HepG2 (cell line): ENCODE results near the gene ITGAV. TPM values are rescaled to one million over a fixed set of nuclear protein-coding genes. Genes with fewer than 3 reads are reported as not detected.

Experiments
- ATF7 ChIP-seq, 2 experiments: fragments of 450-650 bp in 1 of 2; sonication (generic) in 1 of 2; formaldehyde crosslinking in 1 of 2; IDR thresholded peaks; 2 replicates each; pipeline versions ENCODE4 v1.4.0 to v1.6.1; 2016 to 2020; ENCODE audit warnings: antibody characterized with exemption in 1 of 2, mild to moderate bottlenecking in 1 of 2, missing genetic modification reagents in 1 of 2
- CREB1 ChIP-seq, 2 experiments: fragments of 450-650 bp in 1 of 2; IDR thresholded peaks; 2 replicates each; pipeline ENCODE4 v1.6.1; 2016 to 2017; ENCODE audit warnings: control low read depth in 1 of 2, mild to moderate bottlenecking in 1 of 2, missing compliant biosample characterization in 1 of 2, missing genetic modification characterization in 1 of 2
- EED ChIP-seq: sonication (generic); formaldehyde crosslinking; IDR thresholded peaks from 2 replicates; pipeline ENCODE4 v1.5.0; 2020; ENCODE audit warnings: mild to moderate bottlenecking, missing genetic modification reagents
- GLI4 ChIP-seq: sonication (generic); formaldehyde crosslinking; IDR thresholded peaks from 2 replicates; pipeline ENCODE4 v1.5.1; 2020; ENCODE audit warnings: missing genetic modification reagents, mild to moderate bottlenecking, moderate library complexity, borderline replicate concordance
- GMEB1 ChIP-seq: sonication (generic); formaldehyde crosslinking; IDR thresholded peaks from 2 replicates; pipeline ENCODE4 v1.5.1; 2020; ENCODE audit warnings: missing genetic modification reagents, mild to moderate bottlenecking, borderline replicate concordance
- HHEX ChIP-seq: IDR thresholded peaks from 2 replicates; pipeline ENCODE4 v1.6.1; 2016; ENCODE audit warnings: control low read depth
- KLF6 ChIP-seq: IDR thresholded peaks from 2 replicates; pipeline ENCODE4 v1.8.0; 2016; ENCODE audit warnings: missing biosample characterization, missing genetic modification reagents
- MEIS1 ChIP-seq: sonication (generic); formaldehyde crosslinking; IDR thresholded peaks from 2 replicates; pipeline ENCODE4 v1.9.0; 2021; ENCODE audit warnings: mild to moderate bottlenecking, missing genetic modification reagents, moderate library complexity, borderline replicate concordance
- NR1H2 ChIP-seq: sonication (generic); formaldehyde crosslinking; IDR thresholded peaks from 2 replicates; pipeline ENCODE4 v1.8.1; 2022; ENCODE audit warnings: low read depth, missing genetic modification reagents, borderline replicate concordance
- RELA ChIP-seq: sonication (generic); formaldehyde crosslinking; IDR thresholded peaks from 2 replicates; pipeline ENCODE4 v1.4.0; 2020; ENCODE audit warnings: missing genetic modification reagents
- SYNCRIP ChIP-seq: fragments of 200-400 bp; formaldehyde crosslinking; IDR thresholded peaks from 2 replicates; pipeline ENCODE4 v1.6.1; 2018; ENCODE audit warnings: mild to moderate bottlenecking, low read depth, low read length; ENCODE audit not compliant: insufficient read depth
- ZNF569 ChIP-seq: sonication (generic); formaldehyde crosslinking; IDR thresholded peaks from 2 replicates; pipeline ENCODE4 v1.5.0; 2020; ENCODE audit warnings: mild to moderate bottlenecking, missing genetic modification reagents, moderate library complexity, borderline replicate concordance
- ZNF781 ChIP-seq: sonication (generic); formaldehyde crosslinking; IDR thresholded peaks from 2 replicates; pipeline ENCODE4 v1.5.1; 2020; ENCODE audit warnings: borderline replicate concordance, mild to moderate bottlenecking, missing genetic modification reagents; ENCODE audit errors: not compliant biosample characterization
- ZNF83 ChIP-seq: sonication (generic); formaldehyde crosslinking; IDR thresholded peaks from 2 replicates; pipeline ENCODE4 v1.4.0; 2020; ENCODE audit warnings: missing genetic modification reagents, mild to moderate bottlenecking, borderline replicate concordance
- polyA plus RNA-seq, 8 experiments: library from polyadenylated mRNA; depleted of rRNA in 3 of 8; stranded (reverse) in 7 of 8; unstranded in 1 of 8; fragments of >200 nt; fragmentation: Illumina TruSeq in 4 of 8; extraction: Trizol in 4 of 8; gene quantifications; 2 replicates each; pipeline versions ENCODE4 v1.2.1 to v1.2.3, GENCODE V29; 2011 to 2016; ENCODE audit warnings: low read depth in 4 of 8, missing spikeins in 1 of 8, mixed read lengths in 1 of 8; ENCODE audit not compliant: insufficient read depth in 1 of 8
- total RNA-seq, 5 experiments: library from RNA; depleted of rRNA; stranded (reverse); fragments of >200 nt; fragmentation: Illumina TruSeq; extraction: Trizol; gene quantifications; 2 replicates each; pipeline ENCODE4 v1.2.3, GENCODE V29; 2016; ENCODE audit warnings: low read depth in 1 of 5
- TF ChIP-seq, protein P1 (sequence below): sonication (generic); formaldehyde crosslinking; IDR thresholded peaks from 2 replicates; pipeline ENCODE4 v1.4.0; 2020; ENCODE audit warnings: missing genetic modification reagents, mild to moderate bottlenecking, borderline replicate concordance
- TF ChIP-seq, protein P2 (sequence below): sonication (generic); formaldehyde crosslinking; conservative IDR thresholded peaks from 2 replicates; pipeline ENCODE4 v1.4.0; 2020; ENCODE audit warnings: missing genetic modification reagents
- TF ChIP-seq, protein P3 (sequence below): sonication (generic); formaldehyde crosslinking; IDR thresholded peaks from 2 replicates; pipeline ENCODE4 v1.5.1; 2020; ENCODE audit warnings: missing genetic modification reagents, mild to moderate bottlenecking, borderline replicate concordance
- TF ChIP-seq, protein P4 (sequence below): sonication (generic); formaldehyde crosslinking; conservative IDR thresholded peaks from 2 replicates; pipeline ENCODE4 v1.8.0; 2022; ENCODE audit warnings: low read depth, missing genetic modification reagents

The ITGAV gene
- total and polyA plus RNA-seq, 2 of the 13 experiments (the other 11 are each of a cell fraction or from before 2014, with no cell fraction given): 59.1 to 60.4 TPM

DNA sequence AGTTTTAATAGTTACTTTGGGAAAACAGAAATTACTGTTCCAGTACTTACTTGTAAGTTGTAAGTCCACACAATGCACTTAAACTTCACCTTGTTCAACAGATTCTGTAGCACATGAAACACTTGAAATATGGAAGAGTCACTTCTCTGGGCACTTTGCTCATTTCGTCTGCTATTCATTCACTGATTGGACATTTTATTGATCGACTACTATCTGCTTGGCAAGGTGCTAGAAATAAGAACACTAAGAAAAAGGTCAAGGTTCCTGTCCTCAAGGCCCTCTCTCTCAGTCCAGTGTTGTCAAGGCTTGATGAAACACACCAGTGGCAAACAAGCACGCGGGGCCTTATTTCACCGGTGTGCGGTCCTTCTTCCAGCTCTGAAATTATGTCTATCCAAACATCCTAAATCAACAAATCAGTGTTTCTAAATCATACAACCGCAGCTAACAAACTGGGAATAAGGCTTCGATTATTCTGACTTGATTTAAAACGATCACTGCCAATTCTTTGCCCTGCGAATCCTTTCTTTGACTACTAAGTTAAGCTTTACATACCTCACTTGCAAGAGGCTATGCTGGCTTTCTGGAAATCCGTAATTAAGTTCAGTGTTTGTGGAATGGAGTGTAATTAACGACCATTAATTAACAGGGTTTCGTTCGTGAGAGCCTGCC lies 780 bp upstream of the ITGAV start (continued):
- TF ChIP-seq, protein P1, sequence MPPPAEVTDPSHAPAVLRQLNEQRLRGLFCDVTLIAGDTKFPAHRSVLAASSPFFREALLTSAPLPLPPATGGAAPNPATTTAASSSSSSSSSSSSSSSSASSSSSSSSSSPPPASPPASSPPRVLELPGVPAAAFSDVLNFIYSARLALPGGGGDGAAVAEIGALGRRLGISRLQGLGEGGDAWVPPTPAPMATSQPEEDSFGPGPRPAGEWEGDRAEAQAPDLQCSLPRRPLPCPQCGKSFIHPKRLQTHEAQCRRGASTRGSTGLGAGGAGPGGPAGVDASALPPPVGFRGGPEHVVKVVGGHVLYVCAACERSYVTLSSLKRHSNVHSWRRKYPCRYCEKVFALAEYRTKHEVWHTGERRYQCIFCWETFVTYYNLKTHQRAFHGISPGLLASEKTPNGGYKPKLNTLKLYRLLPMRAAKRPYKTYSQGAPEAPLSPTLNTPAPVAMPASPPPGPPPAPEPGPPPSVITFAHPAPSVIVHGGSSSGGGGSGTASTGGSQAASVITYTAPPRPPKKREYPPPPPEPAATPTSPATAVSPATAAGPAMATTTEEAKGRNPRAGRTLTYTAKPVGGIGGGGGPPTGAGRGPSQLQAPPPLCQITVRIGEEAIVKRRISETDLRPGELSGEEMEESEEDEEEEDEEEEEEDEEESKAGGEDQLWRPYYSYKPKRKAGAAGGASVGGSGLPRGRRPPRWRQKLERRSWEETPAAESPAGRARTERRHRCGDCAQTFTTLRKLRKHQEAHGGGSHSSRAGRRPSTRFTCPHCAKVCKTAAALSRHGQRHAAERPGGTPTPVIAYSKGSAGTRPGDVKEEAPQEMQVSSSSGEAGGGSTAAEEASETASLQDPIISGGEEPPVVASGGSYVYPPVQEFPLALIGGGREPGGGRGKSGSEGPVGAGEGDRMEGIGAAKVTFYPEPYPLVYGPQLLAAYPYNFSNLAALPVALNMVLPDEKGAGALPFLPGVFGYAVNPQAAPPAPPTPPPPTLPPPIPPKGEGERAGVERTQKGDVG: no peak
- TF ChIP-seq, protein P2, sequence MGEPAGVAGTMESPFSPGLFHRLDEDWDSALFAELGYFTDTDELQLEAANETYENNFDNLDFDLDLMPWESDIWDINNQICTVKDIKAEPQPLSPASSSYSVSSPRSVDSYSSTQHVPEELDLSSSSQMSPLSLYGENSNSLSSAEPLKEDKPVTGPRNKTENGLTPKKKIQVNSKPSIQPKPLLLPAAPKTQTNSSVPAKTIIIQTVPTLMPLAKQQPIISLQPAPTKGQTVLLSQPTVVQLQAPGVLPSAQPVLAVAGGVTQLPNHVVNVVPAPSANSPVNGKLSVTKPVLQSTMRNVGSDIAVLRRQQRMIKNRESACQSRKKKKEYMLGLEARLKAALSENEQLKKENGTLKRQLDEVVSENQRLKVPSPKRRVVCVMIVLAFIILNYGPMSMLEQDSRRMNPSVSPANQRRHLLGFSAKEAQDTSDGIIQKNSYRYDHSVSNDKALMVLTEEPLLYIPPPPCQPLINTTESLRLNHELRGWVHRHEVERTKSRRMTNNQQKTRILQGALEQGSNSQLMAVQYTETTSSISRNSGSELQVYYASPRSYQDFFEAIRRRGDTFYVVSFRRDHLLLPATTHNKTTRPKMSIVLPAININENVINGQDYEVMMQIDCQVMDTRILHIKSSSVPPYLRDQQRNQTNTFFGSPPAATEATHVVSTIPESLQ: no peak
- TF ChIP-seq, protein P3, sequence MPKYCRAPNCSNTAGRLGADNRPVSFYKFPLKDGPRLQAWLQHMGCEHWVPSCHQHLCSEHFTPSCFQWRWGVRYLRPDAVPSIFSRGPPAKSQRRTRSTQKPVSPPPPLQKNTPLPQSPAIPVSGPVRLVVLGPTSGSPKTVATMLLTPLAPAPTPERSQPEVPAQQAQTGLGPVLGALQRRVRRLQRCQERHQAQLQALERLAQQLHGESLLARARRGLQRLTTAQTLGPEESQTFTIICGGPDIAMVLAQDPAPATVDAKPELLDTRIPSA (CRISPR knock-in tag): no peak
- no peak for TF ChIP-seq ATF7 (IDR thresholded peaks at IDR 0.05)
- no peak for TF ChIP-seq ATF7 (CRISPR knock-in tag; IDR thresholded peaks at IDR 0.05)
- no peak for TF ChIP-seq CREB1 (IDR thresholded peaks at IDR 0.05)
- peak; percentile 29; the same call in 1 of the 2 replicates for TF ChIP-seq CREB1 (CRISPR knock-in tag; IDR thresholded peaks at IDR 0.05)
- no peak for TF ChIP-seq MEIS1 (CRISPR knock-in tag)
- TF ChIP-seq, protein P4, sequence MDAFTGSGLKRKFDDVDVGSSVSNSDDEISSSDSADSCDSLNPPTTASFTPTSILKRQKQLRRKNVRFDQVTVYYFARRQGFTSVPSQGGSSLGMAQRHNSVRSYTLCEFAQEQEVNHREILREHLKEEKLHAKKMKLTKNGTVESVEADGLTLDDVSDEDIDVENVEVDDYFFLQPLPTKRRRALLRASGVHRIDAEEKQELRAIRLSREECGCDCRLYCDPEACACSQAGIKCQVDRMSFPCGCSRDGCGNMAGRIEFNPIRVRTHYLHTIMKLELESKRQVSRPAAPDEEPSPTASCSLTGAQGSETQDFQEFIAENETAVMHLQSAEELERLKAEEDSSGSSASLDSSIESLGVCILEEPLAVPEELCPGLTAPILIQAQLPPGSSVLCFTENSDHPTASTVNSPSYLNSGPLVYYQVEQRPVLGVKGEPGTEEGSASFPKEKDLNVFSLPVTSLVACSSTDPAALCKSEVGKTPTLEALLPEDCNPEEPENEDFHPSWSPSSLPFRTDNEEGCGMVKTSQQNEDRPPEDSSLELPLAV (CRISPR knock-in tag): no peak
- no peak for TF ChIP-seq ZNF781 (CRISPR knock-in tag)
- TF ChIP-seq HHEX: no peak
- TF ChIP-seq SYNCRIP: no peak
- no peak for TF ChIP-seq NR1H2 (CRISPR knock-in tag)
- no peak for TF ChIP-seq EED (CRISPR knock-in tag)
- TF ChIP-seq ZNF569 (CRISPR knock-in tag): peak; percentile 9; the same call in 1 of the 2 replicates
- TF ChIP-seq GMEB1: no peak
- TF ChIP-seq GLI4 (CRISPR knock-in tag): no peak
- TF ChIP-seq KLF6: no peak
- no peak for TF ChIP-seq RELA (CRISPR knock-in tag)
- TF ChIP-seq ZNF83 (CRISPR knock-in tag): no peak
